Osteoblast (primary cell): ENCODE data around the gene ADAT1. TPM values are rescaled to one million over a fixed set of nuclear protein-coding genes. Genes with fewer than 3 reads are reported as not detected.

Source experiments
- DNase-seq: peaks from one replicate; pipeline ENCODE4 v3.0.0; 2011; ENCODE audit warnings: low spot score, mixed read lengths; ENCODE audit not compliant: insufficient read length; ENCODE audit errors: missing footprints
- H2AFZ ChIP-seq: 2 replicates; pipeline ENCODE4 v1.6.0; 2011; ENCODE audit warnings: mild to moderate bottlenecking, low read length
- H3K27ac ChIP-seq: 2 replicates; pipeline ENCODE4 v1.5.1; 2011; ENCODE audit warnings: mild to moderate bottlenecking, low read depth, low read length, moderate library complexity
- H3K27me3 ChIP-seq: 2 replicates; pipeline ENCODE4 v1.6.0; 2012; ENCODE audit warnings: mild to moderate bottlenecking, control low read depth, inconsistent platforms, low read length, moderate library complexity; ENCODE audit not compliant: insufficient read depth
- H3K36me3 ChIP-seq: 2 replicates; pipeline ENCODE4 v1.5.1; 2011; ENCODE audit warnings: mild to moderate bottlenecking, low read length, control low read depth, moderate library complexity; ENCODE audit not compliant: insufficient read depth
- H3K4me1 ChIP-seq: 2 replicates; pipeline ENCODE4 v1.5.1; 2011; ENCODE audit warnings: mild to moderate bottlenecking, low read length, control low read depth, moderate library complexity; ENCODE audit not compliant: insufficient read depth
- H3K4me2 ChIP-seq: 2 replicates; pipeline ENCODE4 v1.6.0; 2011; ENCODE audit warnings: mild to moderate bottlenecking, low read length; ENCODE audit not compliant: insufficient read depth
- H3K4me3 ChIP-seq: fragments of 200-600 bp; sonication (generic); 3 replicates; pipeline ENCODE4 v1.5.1; 2012; ENCODE audit warnings: mild to moderate bottlenecking, low read length, inconsistent platforms; ENCODE audit not compliant: insufficient read depth
- H3K79me2 ChIP-seq: 2 replicates; pipeline ENCODE4 v1.6.0; 2012; ENCODE audit warnings: mild to moderate bottlenecking, low read length, control low read depth, inconsistent platforms; ENCODE audit not compliant: insufficient read depth
- H3K9me3 ChIP-seq: 2 replicates; pipeline ENCODE4 v1.5.1; 2011; ENCODE audit warnings: low read depth, low read length, control low read depth
- H4K20me1 ChIP-seq: 2 replicates; pipeline ENCODE4 v1.6.0; 2012; ENCODE audit warnings: mild to moderate bottlenecking, low read length, control low read depth; ENCODE audit not compliant: insufficient read depth
- CTCF ChIP-seq: IDR thresholded peaks from 2 replicates; pipeline ENCODE4 v1.5.1; 2011; ENCODE audit warnings: mild to moderate bottlenecking, low read depth, low read length, moderate library complexity; ENCODE audit errors: extremely low read depth
- total RNA-seq: library from RNA; depleted of rRNA; stranded (reverse); fragments of >200 nt; gene quantifications from 2 replicates; pipeline ENCODE4 v1.2.3, GENCODE V29; 2012

The ADAT1 gene
- total RNA-seq, 1 donor, result 46.0 TPM

- DNase-seq, result peak; percentile 92
- Histone ChIP-seq H2AFZ (peak overlapping the region; percentile 86), H3K4me3 (peak overlapping the region; percentile 53), H3K27ac (peak overlapping the region; percentile 52), H3K79me2 (no peaks in the 10 kb centered on the region), H3K36me3 (no peaks in the 10 kb centered on the region), H4K20me1 (no peaks in the 10 kb centered on the region), H3K9me3 (no peaks in the 10 kb centered on the region), H3K4me1 (peaks cover 18% of the 10 kb centered on the region), H3K27me3 (peaks cover 3% of the 10 kb centered on the region), H3K4me2 (peak overlapping the region; percentile 75)
- TF ChIP-seq CTCF, result no peak
Observed at GRCh38 chr16:75559564-75560372, 63.3 kb downstream of the ADAT1 start.

DNA sequence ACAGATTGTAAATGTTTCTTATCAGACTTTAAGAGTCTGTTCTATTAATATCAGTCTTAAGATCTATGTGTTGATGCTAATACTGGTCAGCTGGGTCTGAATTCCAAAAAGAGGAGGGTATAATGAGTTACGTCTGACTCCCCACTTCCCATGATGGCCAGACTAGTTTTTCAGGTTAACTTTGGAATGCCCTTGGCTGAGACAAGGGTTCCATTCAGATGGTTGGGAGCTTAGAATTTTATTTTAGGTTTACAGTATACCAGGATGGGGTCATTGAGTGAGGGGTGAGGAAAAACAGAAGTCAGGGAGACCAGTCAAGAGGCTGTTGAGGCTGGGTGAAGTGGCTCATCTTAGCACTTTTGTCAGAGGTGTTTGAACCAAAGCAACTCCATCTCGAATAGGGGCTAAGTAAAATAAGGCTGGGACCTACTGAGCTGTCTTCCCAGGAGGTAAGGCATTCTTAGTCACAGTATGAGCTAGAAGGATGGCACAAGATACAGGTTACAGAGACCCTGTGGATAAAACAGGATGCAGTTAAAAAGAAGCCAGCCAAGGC, 64.2 kb downstream of the ADAT1 start:
- no peak overlapping the region for H3K4me3 ChIP-seq
- H3K27ac ChIP-seq, result no peak overlapping the region
- H3K79me2 ChIP-seq, result peaks cover 2% of the 10 kb centered on the region
- H3K4me2 ChIP-seq, result no peak overlapping the region
- TF ChIP-seq CTCF, result no peak
- H3K4me1 ChIP-seq, result peaks cover 21% of the 10 kb centered on the region
- H4K20me1 ChIP-seq, result no peaks in the 10 kb centered on the region
- peaks cover 3% of the 10 kb centered on the region for H3K27me3 ChIP-seq
- H2AFZ ChIP-seq, result no peak overlapping the region
- no peaks in the 10 kb centered on the region for H3K36me3 ChIP-seq
- DNase-seq, result no peak
- no peaks in the 10 kb centered on the region for H3K9me3 ChIP-seq

- H4K20me1 ChIP-seq, result no peaks in the 10 kb centered on the region
- peak overlapping the region; percentile 79 for H3K27ac ChIP-seq
- TF ChIP-seq CTCF, result no peak
- no peak for DNase-seq
- no peaks in the 10 kb centered on the region for H3K36me3 ChIP-seq
- H3K9me3 ChIP-seq, result no peaks in the 10 kb centered on the region
- peaks cover 21% of the 10 kb centered on the region for H3K4me1 ChIP-seq
- H3K4me3 ChIP-seq, result peak overlapping the region; percentile 92
- peaks cover 7% of the 10 kb centered on the region for H3K79me2 ChIP-seq
- no peaks in the 10 kb centered on the region for H3K27me3 ChIP-seq
- H2AFZ ChIP-seq, result peak overlapping the region; percentile 96
- H3K4me2 ChIP-seq, result peak overlapping the region; percentile 94
Observed at GRCh38 chr16:75556431-75556950, 66.6 kb downstream of the ADAT1 start.

DNA sequence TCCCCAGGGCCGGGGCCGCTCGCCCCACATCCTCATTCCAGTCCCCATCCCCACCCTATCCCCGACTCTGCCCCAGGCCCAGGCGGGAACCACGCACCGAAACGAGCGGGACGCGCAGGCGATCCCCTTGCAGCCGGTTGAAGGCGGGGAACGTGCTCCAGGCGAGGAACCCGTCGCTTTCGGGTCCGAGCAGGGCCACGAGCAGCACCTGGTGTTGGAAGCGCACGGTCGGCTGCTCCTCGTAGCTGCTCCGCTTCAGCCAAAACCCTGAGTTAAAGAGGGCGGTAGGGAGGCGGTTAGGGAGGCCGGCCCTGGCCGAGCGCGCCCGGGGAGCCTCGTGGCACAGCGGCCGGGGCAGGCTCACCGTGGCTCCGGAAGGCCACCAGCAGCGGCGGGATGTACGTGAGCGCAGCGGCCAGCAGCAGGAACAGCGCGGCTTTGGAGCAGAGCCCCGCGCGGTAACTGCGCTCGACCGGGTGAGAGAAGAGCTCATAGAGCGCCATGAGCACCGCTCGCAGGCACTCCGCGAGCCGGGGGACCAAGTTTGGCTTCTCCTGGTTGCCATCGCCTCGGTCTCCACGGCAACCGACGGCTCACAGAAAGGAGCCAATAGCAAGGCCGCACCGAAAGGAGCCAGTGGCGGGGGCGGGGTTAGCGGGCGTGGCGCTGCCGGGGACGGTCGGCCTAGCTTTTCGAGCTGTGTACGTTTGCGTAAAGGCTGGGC, 67.2 kb downstream of the ADAT1 start, which contains the start of gene TMEM231:
TSS of gene TMEM231 (minus strand) at position 546 of the 724 bp plus-strand sequence. CDS start at position 503, 43 bp downstream.
- peak; percentile 98 for DNase-seq
- Histone ChIP-seq H3K4me1 (peaks cover 21% of the 10 kb centered on the region), H3K27me3 (no peaks in the 10 kb centered on the region), H4K20me1 (no peaks in the 10 kb centered on the region), H3K27ac (peak within 1 kb of the TSS; percentile 79), H3K36me3 (no peaks in the 10 kb centered on the region), H3K79me2 (peaks cover 7% of the 10 kb centered on the region), H2AFZ (peak within 1 kb of the TSS; percentile 96), H3K4me2 (peak within 1 kb of the TSS; percentile 94), H3K9me3 (no peaks in the 10 kb centered on the region), H3K4me3 (peak within 1 kb of the TSS; percentile 92)
- no peak for TF ChIP-seq CTCF
